CD4-positive, alpha-beta T cell treated with Interferon gamma for 1 hour (primary cell): ENCODE results near the gene FAM120B.

Source experiments
- DNase-seq: peaks from one replicate; pipeline ENCODE4 v3.0.0-alpha.2; 2020

The FAM120B gene

GRCh38 chr6:170429450-170429849 is 122.9 kb downstream of the FAM120B start:
- no peak for DNase-seq

GRCh38 chr6:170433163-170434116 is 126.9 kb downstream of the FAM120B start:
- DNase-seq, result no peak

- no peak for DNase-seq
These were observed 127.7 kb downstream of the FAM120B start for GRCh38 chr6:170434117-170434820.

- no peak for DNase-seq
These were observed 128.2 kb downstream of the FAM120B start for GRCh38 chr6:170434821-170435155.

GRCh38 chr6:170435766-170436165 is 129.2 kb downstream of the FAM120B start:
- no peak for DNase-seq

- DNase-seq, result no peak
These were observed 129.8 kb downstream of the FAM120B start for GRCh38 chr6:170436209-170436809.

- DNase-seq, result no peak
These were observed 131.3 kb downstream of the FAM120B start for GRCh38 chr6:170437719-170438401.

GRCh38 chr6:170438402-170438753 is 131.8 kb downstream of the FAM120B start:
- DNase-seq, result peak; percentile 18

GRCh38 chr6:170438861-170439260 is 132.3 kb downstream of the FAM120B start:
- DNase-seq, result no peak

GRCh38 chr6:170439366-170440361 is 133.1 kb downstream of the FAM120B start:
- DNase-seq, result no peak

GRCh38 chr6:170440437-170440836 is 133.9 kb downstream of the FAM120B start:
- no peak for DNase-seq

- DNase-seq, result no peak
These were observed 134.8 kb downstream of the FAM120B start for GRCh38 chr6:170441316-170441715.

GRCh38 chr6:170442596-170442995 is 136.0 kb downstream of the FAM120B start:
- DNase-seq, result no peak

GRCh38 chr6:170443151-170443662 is 136.6 kb downstream of the FAM120B start:
- no peak for DNase-seq

- peak; percentile 23 for DNase-seq
These were observed 137.6 kb downstream of the FAM120B start for GRCh38 chr6:170444056-170444591.

GRCh38 chr6:170444811-170445211 is 138.3 kb downstream of the FAM120B start:
- no peak for DNase-seq

GRCh38 chr6:170445487-170445886 is 138.9 kb downstream of the FAM120B start:
- no peak for DNase-seq

GRCh38 chr6:170445971-170446370 is 139.4 kb downstream of the FAM120B start:
- no peak for DNase-seq

- DNase-seq, result no peak
These were observed 140.4 kb downstream of the FAM120B start for GRCh38 chr6:170446841-170447560.

- DNase-seq, result no peak
These were observed 141.0 kb downstream of the FAM120B start for GRCh38 chr6:170447561-170447930.

- DNase-seq, result no peak
These were observed 141.8 kb downstream of the FAM120B start for GRCh38 chr6:170448317-170448716.
